ENCODE measurements around the gene RASA3.
"Not testable (repeated sequence)": the region's sequence is repeated elsewhere in the genome, so short reads cannot be mapped to it uniquely, and the experiment has no call there.

Gene RASA3

DNA sequence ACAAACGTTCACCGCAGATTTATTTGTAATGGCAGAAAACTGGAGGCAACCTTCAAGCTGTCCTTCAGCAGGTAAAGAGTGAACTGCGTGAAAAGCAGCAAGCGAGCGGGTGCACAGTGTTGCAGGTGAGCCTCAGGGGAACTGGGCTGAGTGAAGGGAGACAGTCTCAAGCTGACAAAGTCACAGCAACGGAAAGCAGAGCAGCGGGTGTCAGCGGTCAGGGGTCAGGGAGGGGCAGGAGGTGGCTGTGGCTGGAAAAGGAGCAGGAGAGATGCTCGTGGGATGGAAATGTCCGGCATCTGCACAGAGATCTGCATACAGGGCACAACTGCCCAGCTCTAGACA, 8.5 kb upstream of the RASA3 start:
- no peak for DNase-seq

DNA sequence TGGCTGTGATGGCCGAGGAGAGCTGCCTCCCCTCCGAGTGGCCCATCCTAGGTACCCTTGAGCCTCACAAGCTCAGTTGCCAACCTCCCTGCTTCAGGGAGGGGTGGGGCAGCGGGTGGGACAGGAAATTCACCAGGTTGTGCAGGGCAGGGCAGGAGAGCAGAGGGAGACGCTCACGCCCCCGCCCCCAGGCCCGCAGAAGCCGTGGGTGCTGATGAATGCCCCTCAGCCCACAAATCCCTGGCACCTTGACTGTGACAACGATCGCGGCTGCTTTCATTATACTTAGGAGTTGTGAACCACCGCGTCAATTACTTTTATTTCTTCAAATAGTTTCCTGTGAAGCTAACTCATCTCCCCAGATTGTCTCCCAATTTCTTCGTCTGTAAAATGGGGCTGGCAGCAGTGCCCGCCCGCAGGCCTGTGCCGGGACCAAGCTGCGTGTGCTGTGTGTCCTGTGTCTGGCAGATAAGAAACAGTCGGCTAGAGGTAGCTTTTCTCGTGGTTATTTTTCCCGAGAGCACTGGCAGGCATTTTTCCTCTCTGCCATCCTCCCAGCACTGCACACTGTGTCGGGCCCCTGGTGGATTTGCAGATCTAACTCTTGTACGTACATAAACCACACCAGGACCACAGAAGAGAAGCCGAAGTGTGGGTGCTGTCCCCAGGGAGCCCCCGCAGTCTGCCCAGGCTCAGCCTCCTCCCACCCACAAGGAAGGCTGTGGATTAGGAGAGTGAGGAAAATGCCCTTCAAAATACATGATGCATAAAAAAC, 7.9 kb upstream of the RASA3 start:
- DNase-seq, result no peak

DNA sequence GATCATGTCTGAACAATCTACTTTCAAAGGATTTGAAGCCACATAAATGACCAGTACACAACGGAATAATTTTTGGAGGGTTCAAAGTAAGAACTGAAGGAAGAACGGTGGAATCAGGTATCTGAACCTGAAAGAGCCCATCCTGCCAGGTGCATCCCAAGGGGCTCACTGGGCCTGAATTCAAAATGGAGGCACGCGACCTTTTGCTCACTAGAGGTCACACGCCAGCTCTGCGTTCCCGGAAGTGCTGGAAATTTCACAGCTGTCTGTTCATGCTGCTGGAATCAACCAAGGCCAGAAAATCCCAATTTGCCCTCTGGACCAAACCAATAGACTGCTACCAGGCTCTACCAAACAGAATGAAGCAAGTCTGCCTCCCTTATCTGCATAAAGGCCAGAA, 4.2 kb upstream of the RASA3 start:
- DNase-seq, result no peak

DNA sequence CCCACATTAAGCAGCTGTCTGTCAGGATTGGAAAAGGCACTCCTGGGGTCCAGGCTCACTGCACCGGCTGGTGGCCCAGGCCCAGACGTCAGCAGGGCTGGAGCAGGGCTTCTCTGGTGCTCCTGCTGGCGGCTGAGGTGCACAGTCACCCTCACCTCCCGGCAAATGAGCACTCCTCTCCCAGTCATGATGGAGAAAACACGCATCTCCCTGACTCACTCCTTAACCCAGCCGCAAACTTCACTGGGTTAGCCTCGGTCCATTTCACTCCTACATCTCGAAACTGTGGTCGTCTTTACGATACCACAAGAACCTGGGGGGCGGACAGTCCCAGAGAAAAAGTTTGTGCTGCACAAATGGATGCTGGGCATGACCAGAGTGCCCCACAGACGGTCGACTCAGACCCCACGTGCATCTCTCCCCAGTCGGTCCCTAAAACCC, 3.3 kb upstream of the RASA3 start:
- DNase-seq, result no peak

DNA sequence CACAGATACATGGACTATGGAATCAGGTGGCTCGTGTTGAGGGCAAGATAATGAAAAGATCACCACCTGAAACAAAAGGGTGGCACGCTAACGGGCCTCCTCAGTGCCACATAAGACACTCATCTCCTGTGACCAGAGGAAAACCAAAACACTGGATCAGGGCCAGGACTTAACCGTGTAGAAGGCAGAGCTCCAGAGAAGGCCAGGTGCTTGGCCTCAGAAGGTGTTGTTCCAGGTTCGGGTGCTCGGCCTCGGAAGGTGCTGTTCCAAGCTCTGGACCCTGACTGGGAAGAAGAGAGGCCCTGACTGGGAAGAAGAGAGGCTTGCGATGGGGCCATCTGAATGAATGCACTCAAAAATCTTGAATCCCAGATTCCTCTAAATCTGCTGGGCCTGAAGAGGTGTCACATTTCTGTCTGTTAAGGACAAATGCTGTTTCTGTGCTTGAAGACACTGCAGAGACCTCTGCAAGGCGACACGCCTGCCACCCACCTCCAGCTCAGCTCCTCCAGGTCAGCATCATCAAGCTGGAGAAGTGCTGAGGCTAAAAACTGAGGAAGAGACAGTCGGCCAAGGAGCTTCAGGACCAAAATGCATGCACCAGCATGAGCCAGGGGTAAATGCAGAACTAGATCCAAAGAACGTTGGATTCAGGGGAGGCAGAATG, 2.7 kb upstream of the RASA3 start:
- no peak for DNase-seq

DNA sequence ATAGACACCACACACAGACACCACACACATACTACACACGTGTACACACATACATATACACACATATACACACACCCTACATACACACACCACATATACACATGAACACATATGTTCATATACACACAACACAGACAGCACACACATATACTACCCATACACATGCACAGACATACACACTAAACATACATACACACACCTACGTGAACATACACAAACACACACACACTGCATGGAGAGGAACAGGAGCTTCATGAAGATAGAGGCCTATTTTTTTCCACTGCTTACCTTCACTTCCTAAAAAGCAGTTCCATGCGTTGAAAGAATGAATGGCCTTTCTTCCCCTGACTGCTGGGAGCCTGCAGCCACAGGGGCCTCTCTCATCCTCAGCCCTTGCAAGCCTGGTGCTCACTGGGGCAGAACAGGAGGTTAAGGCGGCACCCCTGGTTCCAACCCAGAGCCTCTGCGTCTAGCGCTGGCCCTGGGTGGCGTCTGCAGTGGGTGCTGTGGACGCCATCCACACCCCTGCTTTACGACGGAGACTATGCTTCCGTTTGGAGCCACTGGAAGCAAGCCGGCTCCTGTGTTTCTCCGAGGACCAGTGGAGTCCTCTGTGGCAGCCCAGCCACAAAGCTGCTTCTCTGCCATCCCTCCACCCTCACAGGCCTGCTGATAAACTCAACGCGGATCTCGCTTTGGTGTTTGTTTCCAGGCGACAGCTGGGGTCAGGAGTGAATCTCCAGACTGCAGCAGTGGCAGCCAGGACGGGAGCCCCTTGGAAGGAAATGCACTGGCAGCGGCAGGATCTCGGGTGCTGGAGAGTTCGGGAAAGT, 1.9 kb upstream of the RASA3 start:
- DNase-seq, result no peak

DNA sequence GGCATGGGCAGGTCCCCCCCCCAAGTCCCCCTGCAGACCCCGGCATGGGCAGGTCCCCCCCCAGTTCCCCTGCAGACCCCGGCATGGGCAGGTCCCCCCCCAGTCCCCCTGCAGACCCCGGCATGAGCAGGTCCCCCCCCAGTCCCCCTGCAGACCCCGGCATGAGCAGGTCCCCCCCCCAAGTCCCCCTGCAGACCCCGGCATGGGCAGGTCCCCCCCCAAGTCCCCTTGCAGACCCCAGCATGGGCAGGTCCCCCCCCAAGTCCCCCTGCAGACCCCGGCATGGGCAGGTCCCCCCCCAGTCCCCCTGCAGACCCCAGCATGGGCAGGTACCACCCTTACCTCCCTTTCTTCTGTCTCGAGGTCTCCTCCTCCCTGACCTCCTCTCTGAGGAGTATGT, 1.1 kb upstream of the RASA3 start:
- DNase-seq, result not testable (repeated sequence)

DNA sequence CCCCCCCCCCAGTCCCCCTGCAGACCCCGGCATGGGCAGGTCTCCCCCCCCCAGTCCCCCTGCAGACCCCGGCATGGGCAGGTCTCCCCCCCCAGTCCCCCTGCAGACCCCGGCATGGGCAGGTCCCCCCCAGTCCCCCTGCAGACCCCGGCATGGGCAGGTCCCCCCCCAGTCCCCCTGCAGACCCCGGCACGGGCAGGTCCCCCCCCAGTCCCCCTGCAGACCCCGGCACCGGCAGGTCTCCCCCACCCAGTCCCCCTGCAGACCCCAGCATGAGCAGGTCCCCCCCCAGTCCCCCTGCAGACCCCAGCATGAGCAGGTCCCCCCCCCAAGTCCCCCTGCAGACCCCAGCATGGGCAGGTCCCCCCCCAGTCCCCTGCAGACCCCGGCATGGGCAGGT, 703 bp upstream of the RASA3 start:
- not testable (repeated sequence) for DNase-seq

DNA sequence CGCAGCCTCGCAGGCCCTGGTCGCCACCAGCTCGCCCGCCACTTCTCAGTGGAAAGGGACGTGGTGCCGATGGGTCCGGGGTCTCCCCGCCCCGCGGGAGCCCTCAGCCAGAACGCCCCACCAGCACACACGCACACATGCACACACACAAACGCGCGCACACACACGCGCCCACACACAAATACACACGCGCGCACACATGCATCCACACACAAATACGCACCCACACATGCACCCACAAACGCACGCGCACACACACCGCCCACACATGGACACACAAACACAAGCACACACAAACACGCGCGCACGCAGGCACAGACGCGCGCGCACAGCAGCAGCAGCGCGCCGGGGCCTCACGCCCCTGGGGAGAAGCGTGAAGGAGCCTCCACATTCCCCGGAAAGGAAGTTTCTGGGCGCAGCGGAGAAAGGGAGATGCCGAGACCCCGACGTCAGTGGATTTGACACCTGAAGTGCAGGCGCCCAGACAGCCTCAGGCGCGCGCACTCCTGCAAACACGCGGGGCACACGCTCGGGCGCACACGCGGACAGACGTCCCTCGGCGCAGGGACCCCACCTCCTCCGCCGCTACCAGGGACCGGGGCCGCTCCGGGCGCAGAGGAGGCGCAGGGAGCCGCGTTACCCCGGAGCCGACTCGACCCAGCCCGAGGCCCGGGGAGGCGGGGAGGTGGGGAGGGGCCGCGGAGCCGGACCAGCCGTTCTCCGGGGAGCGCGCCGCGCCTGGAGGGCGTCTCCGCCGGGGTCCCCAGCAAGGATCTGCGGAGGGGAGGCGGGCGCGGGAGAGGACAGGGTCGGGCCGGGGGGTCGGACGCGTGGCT, 622 bp downstream of the RASA3 start:
- no peak for DNase-seq

DNA sequence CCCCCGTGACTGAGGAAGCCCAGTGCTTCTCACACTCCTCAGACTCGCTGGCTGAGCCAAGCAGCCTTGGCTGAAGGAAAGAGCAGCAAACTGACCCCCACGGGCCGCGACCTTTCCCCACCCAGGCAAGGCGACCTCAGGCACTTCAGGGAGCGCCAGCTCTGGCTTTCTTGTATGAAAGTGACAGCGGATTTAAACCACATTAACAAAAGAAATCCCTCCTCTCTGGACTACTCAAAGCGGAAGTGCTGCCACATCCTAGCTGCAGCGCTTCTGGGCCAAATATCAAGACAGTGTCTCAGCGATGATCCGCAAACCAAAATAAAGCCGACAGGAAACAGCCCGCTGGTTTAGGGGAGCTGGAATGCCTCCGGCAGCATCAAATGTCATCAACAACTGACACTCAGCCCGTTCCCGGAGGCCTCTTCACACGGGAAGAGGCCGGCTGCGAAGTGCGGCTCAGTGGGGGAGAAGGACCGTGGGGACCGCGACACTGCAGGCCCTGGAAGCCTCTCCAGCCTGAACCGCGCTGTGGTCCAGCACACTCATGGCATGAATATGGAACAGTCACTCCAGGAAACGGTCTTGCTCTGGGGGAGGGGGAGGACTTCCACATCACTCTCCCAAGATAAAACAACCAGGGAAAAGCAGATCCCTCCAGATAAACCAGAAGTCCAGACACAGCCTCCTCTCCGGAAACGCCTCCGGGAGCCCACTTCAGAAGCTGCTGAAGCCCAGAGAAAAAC, 1.4 kb downstream of the RASA3 start:
- DNase-seq, result peak; percentile 86

DNA sequence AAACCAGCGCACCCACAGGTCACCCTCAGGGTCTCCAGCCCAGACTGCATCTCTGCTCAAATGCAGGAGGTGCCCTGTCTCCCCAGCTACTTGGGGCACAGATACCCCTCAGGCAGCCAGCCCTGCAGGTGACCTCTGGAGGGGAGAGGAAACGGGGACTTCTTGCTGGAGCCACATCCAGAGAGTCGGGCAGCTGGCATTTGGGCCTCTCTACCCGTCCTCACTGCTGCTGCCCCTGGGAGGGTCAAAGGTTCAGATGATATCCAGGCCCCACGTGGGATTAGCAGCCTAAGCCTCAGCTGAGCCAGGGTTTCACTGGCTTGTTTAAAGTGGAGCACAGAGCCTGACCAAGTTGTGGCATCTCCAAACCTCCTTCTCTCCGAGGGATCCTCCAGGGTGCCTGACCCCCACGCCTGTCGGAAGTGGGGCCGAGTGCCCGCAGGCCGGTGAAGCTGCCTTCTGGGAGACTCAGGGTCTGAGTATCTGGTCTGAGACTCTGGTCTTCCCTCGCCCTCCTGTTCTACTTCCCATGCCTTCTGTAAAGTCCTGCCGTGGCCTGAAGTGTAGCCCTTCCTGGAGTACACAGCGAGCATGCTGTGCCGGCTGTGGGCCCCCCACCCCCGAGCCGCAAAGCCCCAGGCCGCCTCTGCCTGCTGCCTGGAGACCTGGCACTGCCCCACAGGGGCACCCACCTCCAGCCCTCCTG, 2.1 kb downstream of the RASA3 start:
- DNase-seq, result no peak

DNA sequence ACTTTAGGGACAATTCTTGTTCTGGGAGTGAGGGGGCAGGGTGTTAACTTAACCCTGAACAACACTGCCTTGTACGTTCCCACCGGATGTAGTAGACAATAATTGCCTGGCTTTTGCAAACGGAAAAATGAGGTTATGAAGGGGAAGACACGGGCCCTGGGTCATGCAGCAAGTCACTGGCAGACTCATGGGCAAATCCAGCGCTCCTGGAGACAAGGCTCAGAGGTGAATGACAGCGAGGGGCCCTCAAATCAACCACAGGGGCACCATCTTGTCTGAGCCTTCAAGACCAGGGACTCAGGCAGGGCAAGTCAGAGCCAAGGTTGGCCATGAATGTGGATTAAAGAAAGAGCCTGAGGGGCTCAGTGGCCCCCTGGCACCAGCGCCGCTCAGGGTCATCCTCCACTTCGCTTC, 2.8 kb downstream of the RASA3 start:
- DNase-seq, result peak; percentile 48

DNA sequence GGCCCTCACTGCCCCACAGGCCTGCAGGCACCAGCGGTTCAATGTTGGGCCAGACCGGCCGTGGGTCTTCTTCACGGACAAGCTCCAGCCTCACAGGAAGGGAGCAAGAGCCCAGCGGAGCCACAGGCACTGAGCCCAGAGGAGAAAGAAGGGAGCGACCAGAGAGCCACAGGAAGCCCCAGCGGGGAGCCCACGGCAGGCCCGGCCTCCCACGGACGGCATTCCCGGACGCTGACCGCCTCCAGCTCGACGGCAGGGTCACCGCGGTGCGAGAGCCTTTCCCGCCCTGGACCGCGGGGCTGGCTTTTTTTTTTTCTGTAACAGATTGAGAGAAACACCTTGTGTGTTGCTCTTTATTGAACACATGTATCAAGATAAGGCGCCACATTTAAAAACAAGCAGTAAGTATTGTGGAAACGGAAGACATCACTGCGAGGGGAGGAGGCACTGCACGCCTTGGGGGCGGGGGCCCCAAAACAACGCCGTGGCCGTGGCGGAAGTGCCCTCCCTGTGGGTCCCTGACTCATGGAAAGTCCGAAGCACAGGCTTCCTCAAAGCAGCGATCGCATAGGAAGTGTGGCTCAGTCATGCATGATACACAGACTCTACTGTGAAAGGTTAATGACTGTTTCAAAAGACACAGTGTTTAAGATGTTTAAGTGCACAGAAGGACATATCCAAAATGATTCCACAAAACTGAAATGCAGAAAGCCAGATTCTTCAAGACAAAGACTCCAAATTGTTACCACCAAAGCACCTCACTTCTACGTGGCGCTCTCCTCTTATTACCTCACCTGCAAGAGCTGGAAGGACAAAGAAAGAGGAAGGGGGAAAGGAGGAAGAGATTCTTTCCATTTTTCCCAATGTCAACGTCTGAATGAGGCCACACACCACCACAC, 3.5 kb downstream of the RASA3 start:
- peak; percentile 93 for DNase-seq

DNA sequence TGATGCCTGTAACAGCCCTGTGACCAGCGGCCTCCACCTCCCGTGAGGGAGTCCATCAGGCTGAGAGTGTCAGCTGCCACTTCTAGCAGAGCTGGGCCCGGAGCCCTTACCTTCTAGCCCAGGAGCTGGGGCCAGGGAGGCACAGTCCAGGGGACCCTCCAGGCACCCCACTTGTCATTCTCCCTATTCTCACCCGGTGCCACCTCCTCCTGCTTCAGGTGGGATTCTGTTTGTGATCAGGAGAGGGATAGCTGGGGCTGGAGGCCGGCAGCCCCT, 4.1 kb downstream of the RASA3 start:
- no peak for DNase-seq

DNA sequence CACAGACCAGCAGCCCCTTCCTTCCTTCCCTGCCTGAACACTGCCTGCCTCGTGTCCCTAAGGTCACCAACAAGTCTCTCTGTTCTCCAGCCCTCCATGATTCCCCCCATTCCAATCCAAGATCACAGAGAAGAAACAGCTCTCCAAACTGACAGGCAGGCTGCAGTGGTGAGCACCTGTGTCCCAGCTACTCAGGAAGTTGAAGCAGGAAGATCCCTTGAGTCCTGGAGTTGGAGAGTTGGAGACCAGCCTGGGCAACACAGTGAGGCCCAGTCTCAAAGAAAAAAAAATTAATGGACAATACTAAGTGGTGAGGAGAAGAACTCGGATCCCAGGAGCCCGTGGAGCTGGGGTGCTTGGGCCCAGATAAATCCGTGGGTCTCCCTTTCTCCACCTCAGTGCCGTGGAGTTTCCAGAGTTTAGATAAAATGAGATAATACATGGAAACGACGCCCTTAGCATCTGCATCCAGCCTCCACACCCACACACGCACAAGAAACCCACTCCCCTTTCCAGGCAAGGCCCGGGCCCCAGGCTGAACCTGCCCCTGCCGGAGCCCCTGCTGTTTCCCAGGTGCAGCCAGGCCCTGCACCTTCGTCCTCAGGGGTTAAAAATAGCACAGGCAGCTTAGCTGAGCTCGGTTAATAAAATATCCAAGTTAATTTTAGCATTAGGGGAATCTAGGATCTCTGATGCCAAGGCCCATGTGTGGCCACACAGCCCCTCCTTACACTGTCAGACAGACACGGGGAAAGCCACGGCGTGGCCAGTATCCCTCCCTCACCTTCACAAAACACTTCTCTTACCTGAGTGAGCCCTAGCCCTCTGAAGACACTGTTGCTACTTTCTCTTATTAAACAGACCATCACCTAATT, 4.7 kb downstream of the RASA3 start:
- no peak for DNase-seq

DNA sequence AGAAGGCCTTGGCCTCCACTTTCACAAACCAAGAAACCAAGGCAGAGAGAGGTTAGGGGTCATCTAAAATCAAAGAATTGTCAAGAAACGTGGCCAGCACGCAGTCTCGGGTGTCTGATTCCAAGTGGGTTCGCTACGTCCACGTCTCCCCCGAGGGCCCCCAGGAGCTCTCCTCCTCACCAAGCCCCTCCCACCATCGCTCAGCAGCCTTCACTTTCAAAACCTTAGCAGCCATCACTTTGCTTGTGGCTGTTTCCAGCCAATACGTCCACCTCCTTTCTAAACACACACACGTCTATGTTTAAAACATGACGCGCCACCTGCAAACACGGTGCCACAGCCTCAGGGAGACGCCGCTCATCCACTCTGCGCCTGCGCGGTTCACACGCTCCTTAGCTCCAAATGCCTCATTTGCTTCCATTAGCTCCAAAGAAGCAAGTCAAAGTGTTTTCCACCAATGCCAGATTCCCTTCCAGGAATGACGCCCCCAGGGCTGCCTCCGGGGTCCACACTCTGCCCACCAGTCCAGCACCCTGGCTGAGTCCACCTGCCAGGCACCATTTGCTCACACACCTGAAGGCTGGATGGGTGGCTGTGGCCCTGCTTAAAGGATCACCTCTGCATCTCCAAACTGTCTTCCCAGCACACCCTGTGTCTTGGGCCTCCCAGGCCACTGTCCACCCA, 5.5 kb downstream of the RASA3 start:
- DNase-seq, result no peak

DNA sequence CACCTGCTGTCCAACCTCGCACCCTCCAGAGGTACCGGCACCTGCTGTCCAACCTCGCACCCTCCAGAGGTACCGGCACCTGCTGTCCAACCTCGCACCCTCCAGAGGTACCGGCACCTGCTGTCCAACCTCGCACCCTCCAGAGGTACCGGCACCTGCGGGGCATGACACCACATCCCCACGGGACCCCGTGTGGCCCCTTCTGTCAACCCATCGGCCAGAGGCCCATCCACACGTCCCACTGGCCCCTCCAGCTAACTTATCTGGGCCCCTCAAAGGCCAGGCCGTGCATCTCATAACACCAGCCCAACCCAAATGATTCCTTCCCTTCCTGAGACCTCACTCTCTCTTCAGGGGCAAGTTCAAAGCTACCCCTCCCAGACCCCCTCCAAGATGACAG, 6.3 kb downstream of the RASA3 start:
- DNase-seq, result not testable (repeated sequence)

DNA sequence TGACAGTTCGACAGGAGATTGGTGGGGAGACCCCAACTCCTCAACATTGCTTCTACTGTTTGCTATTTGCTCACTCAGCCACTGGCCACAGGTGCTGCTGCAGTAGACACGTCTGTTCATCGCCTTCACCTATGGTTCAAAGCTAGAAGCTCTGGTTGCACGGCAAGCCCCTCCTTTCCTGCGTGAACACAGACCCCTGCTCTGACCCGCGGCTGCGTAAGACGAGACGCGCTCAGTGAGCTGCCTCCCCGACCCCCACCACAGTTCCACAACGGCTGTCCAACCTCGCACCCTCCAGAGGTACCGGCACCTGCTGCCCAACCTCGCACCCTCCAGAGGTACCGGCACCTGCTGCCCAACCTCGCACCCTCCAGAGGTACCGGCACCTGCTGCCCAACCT, 6.8 kb downstream of the RASA3 start:
- no peak for DNase-seq

DNA sequence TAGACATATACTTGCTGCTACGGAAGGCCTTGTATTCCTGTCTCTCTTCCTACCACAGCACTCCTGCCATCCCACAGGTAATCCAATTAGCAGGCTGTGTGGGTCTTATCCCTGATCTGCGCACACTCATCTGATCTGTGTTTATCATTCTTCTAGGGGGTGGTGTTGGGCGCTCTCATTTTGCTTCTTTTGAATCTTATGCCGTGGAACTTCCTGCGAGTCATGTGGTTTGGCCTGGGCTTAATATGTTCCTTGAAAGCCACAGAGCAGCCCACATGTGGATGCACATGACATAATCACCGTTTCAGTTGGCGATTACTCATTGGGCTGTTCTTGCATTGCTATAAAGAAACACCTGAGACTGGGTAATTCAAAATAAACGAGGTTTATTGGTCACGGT, 7.5 kb downstream of the RASA3 start:
- peak; percentile 40 for DNase-seq
